Measurements from ENCODE around the gene ATP9A. TPM values are rescaled to one million over a fixed set of nuclear protein-coding genes. Genes with fewer than 3 reads are reported as not detected.
"Not testable (repeated sequence)": the region's sequence is repeated elsewhere in the genome, so short reads cannot be mapped to it uniquely, and the experiment has no call there.

Gene ATP9A
- polyA plus RNA-seq, 3 donors: 0.04 TPM; not detected in 2

GRCh38 chr20:51722246-51722645 lies 45.9 kb downstream of the ATP9A start:
- intact Hi-C loops (cut with micrococcal nuclease); H2AFZ ChIP-seq (ENCODE audit: insufficient read depth, low read depth, low read length, poor library complexity, severe bottlenecking); H3K27ac Mint-ChIP-seq; H3K4me1 ChIP-seq (ENCODE audit: control insufficient read depth in 1 of 2, insufficient read depth in 2 of 2, low read length in 2 of 2); H3K36me3 Mint-ChIP-seq; H3K4me2 ChIP-seq (replicated peaks; ENCODE audit: extremely low read depth, low read length, poor library complexity, severe bottlenecking); H3K4me3 ChIP-seq (replicated peaks in 1 of 3; ENCODE audit: low read depth in 2 of 3, low read length in 3 of 3); H3K79me2 ChIP-seq (ENCODE audit: insufficient read depth, low read length); H3K9me3 ChIP-seq (replicated peaks in 1 of 2; ENCODE audit: control insufficient read depth in 1 of 2, insufficient read depth in 1 of 2, low read length in 2 of 2); H3K27ac ChIP-seq (ENCODE audit: low read depth in 1 of 2, low read length in 2 of 2); H3K4me1 Mint-ChIP-seq; H3K27me3 Mint-ChIP-seq (ENCODE audit: low read depth in 3 of 3); H3K27me3 ChIP-seq (ENCODE audit: control insufficient read depth in 2 of 2, insufficient read depth in 2 of 2, low read length in 2 of 2); H3K4me3 Mint-ChIP-seq; H3K36me3 ChIP-seq (replicated peaks in 1 of 2; ENCODE audit: control insufficient read depth in 1 of 2, insufficient read depth in 2 of 2, low read length in 2 of 2); DNase-seq; H4K20me1 ChIP-seq (ENCODE audit: insufficient read depth, low read length); H3K9me3 Mint-ChIP-seq; H3K9ac ChIP-seq (ENCODE audit: insufficient read depth, low read length, poor library complexity, severe bottlenecking): not testable (repeated sequence)
- no CpG with 5 or more reads among the region's 4 CpGs for WGBS (ENCODE audit: insufficient coverage)

GRCh38 chr20:51720854-51721253 lies 47.3 kb downstream of the ATP9A start:
- no peaks in the 10 kb centered on the region for H3K36me3 Mint-ChIP-seq
- intact Hi-C loops (cut with micrococcal nuclease): no loop called here
- H3K9me3 Mint-ChIP-seq: no peaks in the 10 kb centered on the region
- no peak for DNase-seq
- no peak for TF ChIP-seq CTCF (IDR thresholded peaks at IDR 0.05)
- Histone ChIP-seq H3K4me2 (replicated peaks; ENCODE audit: extremely low read depth, low read length, poor library complexity, severe bottlenecking) (no peak overlapping the region), H3K79me2 (ENCODE audit: insufficient read depth, low read length) (no peaks in the 10 kb centered on the region), H3K4me3 (replicated peaks in 1 of 3; ENCODE audit: low read depth in 2 of 3, low read length in 3 of 3) (no peak overlapping the region), H3K27ac (ENCODE audit: low read depth in 1 of 2, low read length in 2 of 2) (no peak overlapping the region), H3K9me3 (replicated peaks in 1 of 2; ENCODE audit: control insufficient read depth in 1 of 2, insufficient read depth in 1 of 2, low read length in 2 of 2) (no peaks in the 10 kb centered on the region), H3K27me3 (ENCODE audit: control insufficient read depth in 2 of 2, insufficient read depth in 2 of 2, low read length in 2 of 2) (no peaks in the 10 kb centered on the region), H3K4me1 (ENCODE audit: control insufficient read depth in 1 of 2, insufficient read depth in 2 of 2, low read length in 2 of 2) (no peaks in the 10 kb centered on the region), H3K9ac (ENCODE audit: insufficient read depth, low read length, poor library complexity, severe bottlenecking) (no peak overlapping the region), H3K36me3 (replicated peaks in 1 of 2; ENCODE audit: control insufficient read depth in 1 of 2, insufficient read depth in 2 of 2, low read length in 2 of 2) (no peaks in the 10 kb centered on the region), H2AFZ (ENCODE audit: insufficient read depth, low read depth, low read length, poor library complexity, severe bottlenecking) (no peak overlapping the region), H4K20me1 (ENCODE audit: insufficient read depth, low read length) (no peaks in the 10 kb centered on the region)
- H3K27me3 Mint-ChIP-seq (ENCODE audit: low read depth in 3 of 3): peaks cover 0 to 2% (median 1%) of the 10 kb centered on the region in 3 donors
- H3K4me3 Mint-ChIP-seq: no peak overlapping the region
- no peaks in the 10 kb centered on the region for H3K4me1 Mint-ChIP-seq
- WGBS (ENCODE audit: insufficient coverage): no CpG with 5 or more reads among the region's 8 CpGs
- H3K27ac Mint-ChIP-seq: no peak overlapping the region
